Stimulated activated memory B cell treated with anti-CD40 and anti-IgM and Interleukin-4, amounts not matched to agents 10 μg/mL and 1 μg/mL and 100 μg/mL, for 72 hours (primary cell): Measurements from ENCODE around the gene PCDHB6.
A peak's percentile ranks its signal among the peaks of the same experiment; 100 is the strongest.
"Not testable (repeated sequence)": the region's sequence is repeated elsewhere in the genome, so short reads cannot be mapped to it uniquely, and the experiment has no call there.

Source experiments
- ATAC-seq: fragments of 150-1000 bp; cut with Tn5 transposase; 2 replicates; pipeline ENCODE4 v1.10.0; 2021
- H3K27ac Mint-ChIP-seq: one replicate; pipeline ENCODE4 v1.8.0; 2022; ENCODE audit warnings: mild to moderate bottlenecking, mixed read lengths
- H3K27me3 Mint-ChIP-seq: one replicate; pipeline ENCODE4 v1.8.0; 2022; ENCODE audit warnings: mixed read lengths
- H3K36me3 Mint-ChIP-seq: one replicate; pipeline ENCODE4 v1.8.0; 2022; ENCODE audit warnings: mixed read lengths
- H3K4me1 Mint-ChIP-seq: one replicate; pipeline ENCODE4 v1.8.0; 2022; ENCODE audit warnings: mixed read lengths
- H3K4me3 Mint-ChIP-seq: one replicate; pipeline ENCODE4 v1.8.0; 2022; ENCODE audit warnings: mild to moderate bottlenecking, moderate library complexity, mixed read lengths
- H3K9me3 Mint-ChIP-seq: one replicate; pipeline ENCODE4 v1.8.0; 2022; ENCODE audit warnings: mixed read lengths

Gene PCDHB6

DNA sequence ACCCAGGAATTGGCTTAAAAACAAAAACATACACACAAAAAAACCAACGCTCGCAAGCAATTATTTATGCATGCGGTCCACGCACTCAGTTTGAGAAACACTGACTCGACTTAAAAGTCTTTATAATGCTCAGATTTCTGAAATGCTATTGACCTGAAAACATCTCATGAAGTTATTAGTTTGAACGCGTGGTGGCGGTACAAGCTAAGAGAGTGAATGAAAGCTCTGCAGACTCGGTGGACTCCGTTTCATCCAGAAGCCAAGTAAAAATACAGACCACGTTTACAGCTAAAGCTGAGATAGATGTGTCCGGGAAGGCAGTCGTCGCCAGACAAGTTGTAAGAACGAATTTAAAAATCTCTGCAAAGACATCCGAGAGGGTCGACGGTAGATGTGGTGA lies at the start of gene PCDHB6:
PCDHB6 (plus strand) TSS at position 246 of the 400 bp plus-strand sequence. CDS start 201 bp downstream, outside the sequence.
- H3K9me3 Mint-ChIP-seq: peaks cover 5% of the 10 kb centered on the region
- H3K4me3 Mint-ChIP-seq: peak within 1 kb of the TSS; percentile 31
- no peak for ATAC-seq
- H3K27ac Mint-ChIP-seq: no peak within 1 kb of the TSS
- peaks cover 38% of the 10 kb centered on the region for H3K27me3 Mint-ChIP-seq
- no peaks in the 10 kb centered on the region for H3K36me3 Mint-ChIP-seq
- peaks cover 12% of the 10 kb centered on the region for H3K4me1 Mint-ChIP-seq

DNA sequence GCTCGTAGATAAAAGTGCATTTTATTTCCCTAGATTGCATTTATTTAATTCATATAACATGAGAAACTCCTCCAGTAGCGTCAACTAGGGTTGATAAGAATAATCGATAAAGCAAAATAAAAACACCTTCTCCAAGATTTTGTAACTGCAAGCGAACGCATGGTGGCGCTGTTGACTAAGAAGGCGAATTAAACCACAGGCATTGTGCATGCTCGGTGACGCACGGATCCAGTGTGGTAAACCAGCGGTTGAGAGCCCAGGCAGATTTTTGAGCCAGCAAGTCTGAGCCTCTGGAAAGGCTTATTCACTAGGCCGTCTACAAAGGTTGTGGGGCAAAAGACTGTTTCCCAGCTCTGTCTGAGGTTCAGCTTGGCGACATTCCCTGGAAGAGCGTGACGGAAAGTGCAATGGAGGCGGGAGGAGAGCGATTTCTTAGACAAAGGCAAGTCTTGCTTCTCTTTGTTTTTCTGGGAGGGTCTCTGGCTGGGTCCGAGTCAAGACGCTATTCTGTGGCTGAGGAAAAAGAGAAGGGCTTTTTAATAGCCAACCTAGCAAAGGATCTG lies 49.5 kb upstream of the PCDHB6 start, which contains the start of gene PCDHB3:
PCDHB3 (plus strand) TSS at position 231 of the 563 bp plus-strand sequence; CDS start at position 408, 177 bp downstream.
- no peaks in the 10 kb centered on the region for H3K36me3 Mint-ChIP-seq
- H3K27ac Mint-ChIP-seq: no peak within 1 kb of the TSS
- peaks cover 6% of the 10 kb centered on the region for H3K9me3 Mint-ChIP-seq
- H3K4me1 Mint-ChIP-seq: no peaks in the 10 kb centered on the region
- no peak for ATAC-seq
- H3K27me3 Mint-ChIP-seq: peaks cover 20% of the 10 kb centered on the region
- no peak within 1 kb of the TSS for H3K4me3 Mint-ChIP-seq

- Mint-ChIP-seq H3K9me3 (peaks cover 6% of the 10 kb centered on the region), H3K27ac (no peak overlapping the region), H3K27me3 (peaks cover 19% of the 10 kb centered on the region), H3K4me3 (no peak overlapping the region), H3K36me3 (no peaks in the 10 kb centered on the region), H3K4me1 (no peaks in the 10 kb centered on the region)
- no peak for ATAC-seq
These were observed 48.8 kb upstream of the PCDHB6 start for GRCh38 chr5:141101059-141101458.

DNA sequence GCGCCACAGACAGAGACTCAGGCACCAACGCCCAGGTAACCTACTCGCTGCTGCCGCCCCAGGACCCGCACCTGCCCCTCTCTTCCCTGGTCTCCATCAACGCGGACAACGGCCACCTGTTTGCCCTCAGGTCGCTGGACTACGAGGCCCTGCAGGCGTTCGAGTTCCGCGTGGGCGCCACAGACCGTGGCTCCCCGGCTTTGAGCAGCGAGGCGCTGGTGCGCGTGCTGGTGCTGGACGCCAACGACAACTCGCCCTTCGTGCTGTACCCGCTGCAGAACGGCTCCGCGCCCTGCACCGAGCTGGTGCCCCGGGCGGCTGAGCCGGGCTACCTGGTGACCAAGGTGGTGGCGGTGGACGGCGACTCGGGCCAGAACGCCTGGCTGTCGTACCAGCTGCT lies 47.8 kb upstream of the PCDHB6 start:
- not testable (repeated sequence) for ATAC-seq, H3K36me3 Mint-ChIP-seq, H3K4me1 Mint-ChIP-seq, H3K4me3 Mint-ChIP-seq, H3K9me3 Mint-ChIP-seq, H3K27ac Mint-ChIP-seq
- peaks cover 19% of the 10 kb centered on the region for H3K27me3 Mint-ChIP-seq

- not testable (repeated sequence) for H3K36me3 Mint-ChIP-seq, H3K9me3 Mint-ChIP-seq, H3K27ac Mint-ChIP-seq, ATAC-seq, H3K4me3 Mint-ChIP-seq, H3K4me1 Mint-ChIP-seq
- peaks cover 19% of the 10 kb centered on the region for H3K27me3 Mint-ChIP-seq
These were observed 47.4 kb upstream of the PCDHB6 start for GRCh38 chr5:141102471-141102870.

GRCh38 chr5:141105350-141105749 lies 44.5 kb upstream of the PCDHB6 start:
- H3K9me3 Mint-ChIP-seq: peaks cover 4% of the 10 kb centered on the region
- no peak overlapping the region for H3K27ac Mint-ChIP-seq
- no peaks in the 10 kb centered on the region for H3K4me1 Mint-ChIP-seq
- H3K4me3 Mint-ChIP-seq: no peak overlapping the region
- no peak for ATAC-seq
- peaks cover 5% of the 10 kb centered on the region for H3K27me3 Mint-ChIP-seq
- H3K36me3 Mint-ChIP-seq: no peaks in the 10 kb centered on the region

DNA sequence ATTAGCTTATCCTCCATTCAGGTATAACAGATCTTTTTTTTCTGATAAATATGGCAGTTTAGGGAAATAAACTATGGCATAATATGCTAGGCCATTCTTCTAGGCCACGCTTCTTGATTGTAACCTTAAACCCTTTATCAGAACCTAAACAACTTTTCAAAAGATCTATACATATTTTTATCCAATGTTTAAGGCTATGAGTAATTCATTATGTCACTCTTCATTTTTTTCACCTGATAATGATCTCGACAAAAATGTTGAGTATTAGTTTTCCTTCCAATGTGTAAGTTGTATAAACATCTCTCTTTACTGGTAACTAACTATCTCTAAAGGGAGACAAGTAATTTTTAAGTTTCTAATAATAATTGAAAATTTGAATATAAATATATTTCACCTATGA lies 30.6 kb upstream of the PCDHB6 start:
- Mint-ChIP-seq H3K36me3 (no peaks in the 10 kb centered on the region), H3K27ac (no peak overlapping the region), H3K27me3 (peaks cover 23% of the 10 kb centered on the region), H3K9me3 (peaks cover 20% of the 10 kb centered on the region), H3K4me3 (no peak overlapping the region), H3K4me1 (no peaks in the 10 kb centered on the region)
- no peak for ATAC-seq

DNA sequence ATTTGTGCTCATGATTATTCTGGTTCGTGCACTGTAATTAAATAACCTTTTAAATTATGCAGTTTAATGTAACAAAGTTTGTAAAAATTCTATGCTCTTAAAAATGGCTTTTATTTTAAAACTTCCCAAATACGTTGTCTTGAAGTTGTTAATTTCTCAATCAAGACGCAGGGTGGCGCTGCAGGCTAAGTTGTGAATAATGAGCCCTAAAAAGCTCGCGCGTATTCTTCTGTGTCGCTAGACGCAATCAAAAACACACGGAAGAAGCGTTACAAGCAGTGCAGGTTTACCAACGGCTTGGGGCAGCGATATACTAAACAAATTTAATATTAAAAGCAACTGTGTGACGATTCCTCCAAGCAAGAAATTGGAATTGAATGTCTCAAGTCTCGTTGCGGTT lies 28.3 kb upstream of the PCDHB6 start, which contains the start of gene PCDHB4:
PCDHB4 (plus strand) TSS at position 256 of the 400 bp plus-strand sequence. CDS start 181 bp downstream, outside the sequence.
- Mint-ChIP-seq H3K4me3 (no peak within 1 kb of the TSS), H3K4me1 (no peaks in the 10 kb centered on the region), H3K27ac (no peak within 1 kb of the TSS), H3K27me3 (peaks cover 19% of the 10 kb centered on the region), H3K9me3 (peaks cover 8% of the 10 kb centered on the region), H3K36me3 (no peaks in the 10 kb centered on the region)
- ATAC-seq: no peak

GRCh38 chr5:141121985-141122384 lies 27.9 kb upstream of the PCDHB6 start:
- Mint-ChIP-seq H3K27me3 (peaks cover 19% of the 10 kb centered on the region), H3K4me1 (no peaks in the 10 kb centered on the region), H3K36me3 (no peaks in the 10 kb centered on the region), H3K4me3 (no peak overlapping the region), H3K27ac (no peak overlapping the region), H3K9me3 (peaks cover 5% of the 10 kb centered on the region)
- ATAC-seq: no peak

DNA sequence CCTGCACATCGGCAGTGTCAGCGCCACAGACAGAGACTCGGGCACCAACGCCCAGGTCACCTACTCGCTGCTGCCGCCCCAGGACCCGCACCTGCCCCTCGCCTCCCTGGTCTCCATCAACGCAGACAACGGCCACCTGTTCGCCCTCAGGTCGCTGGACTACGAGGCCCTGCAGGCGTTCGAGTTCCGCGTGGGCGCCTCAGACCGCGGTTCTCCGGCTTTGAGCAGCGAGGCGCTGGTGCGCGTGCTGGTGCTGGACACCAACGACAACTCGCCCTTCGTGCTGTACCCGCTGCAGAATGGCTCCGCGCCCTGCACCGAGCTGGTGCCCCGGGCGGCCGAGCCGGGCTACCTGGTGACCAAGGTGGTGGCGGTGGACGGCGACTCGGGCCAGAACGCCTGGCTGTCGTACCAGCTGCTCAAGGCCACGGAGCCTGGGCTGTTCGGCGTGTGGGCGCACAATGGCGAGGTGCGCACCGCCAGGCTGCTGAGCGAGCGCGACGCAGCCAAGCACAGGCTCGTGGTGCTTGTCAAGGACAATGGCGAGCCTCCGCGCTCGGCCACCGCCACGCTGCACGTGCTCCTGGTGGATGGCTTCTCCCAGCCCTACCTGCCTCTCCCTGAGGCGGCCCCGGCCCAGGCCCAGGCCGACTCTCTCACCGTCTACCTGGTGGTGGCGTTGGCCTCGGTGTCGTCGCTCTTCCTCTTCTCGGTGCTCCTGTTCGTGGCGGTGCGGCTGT lies 26.3 kb upstream of the PCDHB6 start:
- not testable (repeated sequence) for H3K4me1 Mint-ChIP-seq, H3K9me3 Mint-ChIP-seq, H3K36me3 Mint-ChIP-seq, ATAC-seq, H3K4me3 Mint-ChIP-seq, H3K27ac Mint-ChIP-seq
- peaks cover 19% of the 10 kb centered on the region for H3K27me3 Mint-ChIP-seq

DNA sequence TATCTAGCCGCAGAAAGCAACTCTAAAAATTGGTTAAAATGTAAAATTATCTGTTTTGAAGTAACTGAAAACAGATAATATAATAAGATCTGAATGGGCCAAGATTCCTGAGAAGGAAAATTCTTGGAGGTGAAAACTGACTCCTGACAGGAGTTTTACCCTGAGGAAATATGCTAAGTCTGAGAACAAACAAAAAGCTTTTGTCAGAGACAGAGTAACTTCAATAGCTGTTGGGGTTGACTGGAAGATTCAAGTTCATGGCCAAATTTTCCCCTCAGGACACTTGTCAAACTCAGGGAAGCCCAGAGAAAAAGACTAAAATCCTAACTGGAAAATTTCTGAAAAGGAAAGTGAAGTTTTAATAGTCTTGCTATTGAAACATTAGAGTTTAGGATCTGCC lies 22.6 kb upstream of the PCDHB6 start:
- Mint-ChIP-seq H3K4me1 (no peaks in the 10 kb centered on the region), H3K27me3 (peaks cover 4% of the 10 kb centered on the region), H3K9me3 (peaks cover 5% of the 10 kb centered on the region), H3K27ac (no peak overlapping the region), H3K36me3 (no peaks in the 10 kb centered on the region), H3K4me3 (no peak overlapping the region)
- no peak for ATAC-seq

DNA sequence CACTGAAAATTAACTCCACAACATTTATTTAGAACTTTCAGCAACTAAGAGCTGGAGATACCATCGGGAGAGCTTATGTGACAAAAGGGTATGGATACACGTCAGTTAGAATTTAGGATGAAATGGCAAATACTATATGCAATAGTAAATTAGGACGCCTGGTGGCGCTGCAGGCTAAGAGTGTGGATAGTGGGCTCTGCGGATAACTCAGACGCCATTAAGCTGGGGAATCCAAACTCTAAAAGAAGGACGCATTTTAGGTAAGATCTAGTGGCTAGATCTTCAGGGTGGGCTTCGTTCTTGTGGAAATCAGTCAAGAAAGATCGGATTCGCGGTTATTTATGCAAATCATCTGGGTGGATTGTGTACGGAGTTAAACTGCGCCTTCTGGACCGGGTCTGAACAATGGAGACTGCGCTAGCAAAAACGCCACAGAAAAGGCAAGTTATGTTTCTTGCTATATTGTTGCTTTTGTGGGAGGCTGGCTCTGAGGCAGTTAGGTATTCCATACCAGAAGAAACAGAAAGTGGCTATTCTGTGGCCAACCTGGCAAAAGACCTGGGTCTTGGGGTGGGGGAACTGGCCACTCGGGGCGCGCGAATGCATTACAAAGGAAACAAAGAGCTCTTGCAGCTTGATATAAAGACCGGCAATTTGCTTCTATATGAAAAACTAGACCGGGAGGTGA lies 14.7 kb upstream of the PCDHB6 start, which contains the start of gene PCDHB5:
PCDHB5 (plus strand) TSS at position 177 of the 688 bp plus-strand sequence; CDS start at position 406, 229 bp downstream.
- no peak within 1 kb of the TSS for H3K4me3 Mint-ChIP-seq
- ATAC-seq: no peak
- H3K4me1 Mint-ChIP-seq: peaks cover 7% of the 10 kb centered on the region
- H3K36me3 Mint-ChIP-seq: no peaks in the 10 kb centered on the region
- peaks cover 17% of the 10 kb centered on the region for H3K9me3 Mint-ChIP-seq
- H3K27ac Mint-ChIP-seq: no peak within 1 kb of the TSS
- H3K27me3 Mint-ChIP-seq: peaks cover 18% of the 10 kb centered on the region

- Mint-ChIP-seq H3K36me3 (no peaks in the 10 kb centered on the region), H3K4me1 (peaks cover 7% of the 10 kb centered on the region), H3K27ac (no peak overlapping the region), H3K27me3 (peaks cover 18% of the 10 kb centered on the region), H3K9me3 (peaks cover 17% of the 10 kb centered on the region), H3K4me3 (no peak overlapping the region)
- no peak for ATAC-seq
These were observed 14.1 kb upstream of the PCDHB6 start for GRCh38 chr5:141135718-141136266.

- peaks cover 27% of the 10 kb centered on the region for H3K27me3 Mint-ChIP-seq
- ATAC-seq, H3K4me1 Mint-ChIP-seq, H3K4me3 Mint-ChIP-seq, H3K36me3 Mint-ChIP-seq, H3K27ac Mint-ChIP-seq: not testable (repeated sequence)
- H3K9me3 Mint-ChIP-seq: peaks cover 17% of the 10 kb centered on the region
These were observed 12.5 kb upstream of the PCDHB6 start for GRCh38 chr5:141137346-141137745.
